Astrocyte of the cerebellum (primary cell): ENCODE results near the gene NMUR1.

ENCODE experiments used
- DNase-seq: peaks from one replicate; pipeline ENCODE4 v3.0.0-alpha.2; 2011; ENCODE audit warnings: low read depth
- H3K4me3 ChIP-seq: 2 replicates; pipeline ENCODE4 v1.5.1; 2011; ENCODE audit warnings: mild to moderate bottlenecking, low read depth, low read length, moderate library complexity
- in situ Hi-C: cut with HindIII; loops from 2 replicates; pipeline ENCODE4 v1.10.0; 2017; ENCODE audit warnings: low sequenced_read_pairs
- TF ChIP-seq, protein P1 (sequence below): IDR thresholded peaks from 2 replicates; pipeline ENCODE4 v1.5.1; 2012; ENCODE audit warnings: low read length, low read depth, moderate library complexity, mild to moderate bottlenecking; ENCODE audit errors: missing control alignments

Gene NMUR1

DNA sequence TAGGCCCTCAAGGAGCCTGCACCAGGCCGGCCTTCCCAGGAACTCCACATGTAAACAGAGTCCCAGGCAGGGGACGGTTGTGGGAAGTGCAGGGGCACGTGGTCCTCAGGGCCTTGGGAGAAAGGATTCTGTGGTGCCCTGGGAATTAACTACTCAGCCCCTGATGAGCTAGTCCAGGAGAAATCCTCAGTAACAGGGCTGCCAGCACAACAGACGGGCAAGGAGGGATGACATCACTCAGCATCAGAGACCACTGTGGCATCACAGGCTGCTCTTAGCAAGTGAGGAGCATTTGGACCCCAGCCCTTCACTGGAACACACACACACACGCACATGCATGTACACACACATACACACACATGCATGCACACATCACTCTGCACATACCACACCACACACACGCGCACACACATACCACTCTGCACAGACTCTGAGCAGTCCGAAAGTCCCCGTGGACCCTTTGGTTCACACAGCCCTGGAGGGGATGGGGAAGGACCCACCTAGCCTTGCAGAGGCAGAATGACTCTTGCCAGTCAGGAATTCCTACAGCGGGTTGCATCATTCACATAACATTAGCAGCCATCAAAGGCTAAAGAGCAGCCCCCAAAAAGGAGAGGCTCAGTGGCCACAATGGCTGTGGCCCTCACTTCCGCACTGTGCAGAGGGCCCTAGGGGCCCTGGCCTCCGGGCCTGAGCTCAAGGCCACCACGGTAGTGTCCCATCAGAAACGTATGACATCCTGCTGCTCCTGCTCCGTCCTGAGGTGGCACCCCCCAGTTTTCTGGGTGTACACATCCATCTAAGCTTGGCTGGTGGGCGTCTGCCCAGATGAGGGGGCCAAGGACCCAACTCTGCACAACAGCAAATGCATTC is 1.9 kb upstream of the NMUR1 start:
- TF ChIP-seq, protein P1, sequence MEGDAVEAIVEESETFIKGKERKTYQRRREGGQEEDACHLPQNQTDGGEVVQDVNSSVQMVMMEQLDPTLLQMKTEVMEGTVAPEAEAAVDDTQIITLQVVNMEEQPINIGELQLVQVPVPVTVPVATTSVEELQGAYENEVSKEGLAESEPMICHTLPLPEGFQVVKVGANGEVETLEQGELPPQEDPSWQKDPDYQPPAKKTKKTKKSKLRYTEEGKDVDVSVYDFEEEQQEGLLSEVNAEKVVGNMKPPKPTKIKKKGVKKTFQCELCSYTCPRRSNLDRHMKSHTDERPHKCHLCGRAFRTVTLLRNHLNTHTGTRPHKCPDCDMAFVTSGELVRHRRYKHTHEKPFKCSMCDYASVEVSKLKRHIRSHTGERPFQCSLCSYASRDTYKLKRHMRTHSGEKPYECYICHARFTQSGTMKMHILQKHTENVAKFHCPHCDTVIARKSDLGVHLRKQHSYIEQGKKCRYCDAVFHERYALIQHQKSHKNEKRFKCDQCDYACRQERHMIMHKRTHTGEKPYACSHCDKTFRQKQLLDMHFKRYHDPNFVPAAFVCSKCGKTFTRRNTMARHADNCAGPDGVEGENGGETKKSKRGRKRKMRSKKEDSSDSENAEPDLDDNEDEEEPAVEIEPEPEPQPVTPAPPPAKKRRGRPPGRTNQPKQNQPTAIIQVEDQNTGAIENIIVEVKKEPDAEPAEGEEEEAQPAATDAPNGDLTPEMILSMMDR: no peak

DNA sequence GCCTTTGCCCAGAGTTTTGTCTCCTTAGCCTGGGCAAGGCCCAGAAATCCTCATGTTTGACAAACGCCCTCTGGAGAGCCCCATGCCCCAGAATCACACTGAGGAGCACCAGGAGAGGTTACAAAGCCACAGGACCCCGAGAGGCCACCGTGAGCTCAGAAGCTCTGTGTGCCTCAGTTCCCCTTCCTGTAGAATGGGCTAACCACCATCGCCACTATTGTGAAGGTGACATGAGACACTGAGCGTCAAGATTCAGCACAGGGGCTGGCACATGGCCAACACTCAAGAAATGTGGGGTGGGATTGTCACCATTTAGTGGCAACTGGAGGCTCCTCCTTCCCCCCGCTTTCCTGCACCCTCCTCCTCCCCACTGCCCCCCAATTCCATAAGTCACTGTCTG is 1.2 kb upstream of the NMUR1 start:
- in situ Hi-C loops: no loop called here
- DNase-seq: no peak
- TF ChIP-seq, protein P1: no peak
- no peak overlapping the region for H3K4me3 ChIP-seq

More for the DNA sequence above, 1.9 kb upstream of the NMUR1 start:
- H3K4me3 ChIP-seq: no peak overlapping the region
- DNase-seq: no peak
- in situ Hi-C loops: no loop called here

DNA sequence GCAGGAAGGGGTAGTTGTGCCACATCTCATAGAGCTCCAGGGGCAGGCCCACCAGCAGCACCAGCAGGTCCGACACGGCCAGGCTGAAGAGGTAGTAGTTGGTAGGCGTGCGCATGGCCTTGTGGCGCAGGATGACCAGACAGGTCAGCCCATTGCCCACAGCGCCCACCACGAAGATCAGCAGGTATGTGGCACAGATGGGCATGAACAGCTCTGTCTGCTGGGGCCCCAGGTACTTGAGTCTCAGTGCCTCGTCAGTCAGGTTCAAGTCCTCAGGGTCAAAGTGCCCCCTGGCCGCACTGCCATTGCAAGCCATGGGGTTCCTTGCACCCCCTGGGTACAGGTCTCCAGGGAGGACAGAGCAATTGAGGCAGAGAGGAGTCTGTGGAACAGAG is 1.6 kb downstream of the NMUR1 start:
- in situ Hi-C loops: no loop called here
- no peak for DNase-seq
- H3K4me3 ChIP-seq: no peak overlapping the region
- TF ChIP-seq, protein P1: no peak

DNA sequence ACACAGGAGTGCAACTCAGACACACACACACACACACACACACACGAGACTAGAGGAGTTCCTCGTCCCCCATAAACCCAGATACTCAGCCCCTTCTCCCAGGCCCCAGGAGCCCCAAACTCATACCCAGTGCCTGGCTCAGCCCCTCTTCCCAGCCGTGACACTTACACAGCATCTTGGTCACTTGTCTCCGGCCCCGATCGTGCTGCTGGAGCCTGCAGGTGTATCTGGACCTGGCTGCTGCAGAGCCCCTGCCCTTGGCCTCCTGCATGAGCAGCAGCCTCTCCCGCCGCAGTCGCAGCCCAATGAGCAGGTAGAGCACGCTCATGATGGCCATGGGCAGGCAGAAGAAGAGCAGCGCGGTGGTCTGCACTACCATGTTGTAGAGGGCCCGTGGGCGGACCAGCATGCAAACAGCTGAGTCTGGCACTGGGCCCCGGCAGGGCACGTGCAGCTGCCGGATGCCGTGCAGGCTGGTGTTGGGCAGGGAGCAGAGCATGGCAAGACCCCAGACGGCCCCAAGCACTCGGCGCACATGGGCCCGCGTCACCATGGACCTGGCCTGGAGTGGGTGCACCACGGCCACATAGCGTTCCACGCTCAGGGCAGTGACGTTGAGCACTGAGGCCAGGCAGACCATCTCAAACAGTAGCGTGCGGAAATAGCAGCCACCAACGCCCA is 2.1 kb downstream of the NMUR1 start:
- no peak overlapping the region for H3K4me3 ChIP-seq
- DNase-seq: no peak
- in situ Hi-C loops: no loop called here
- TF ChIP-seq, protein P1: no peak

DNA sequence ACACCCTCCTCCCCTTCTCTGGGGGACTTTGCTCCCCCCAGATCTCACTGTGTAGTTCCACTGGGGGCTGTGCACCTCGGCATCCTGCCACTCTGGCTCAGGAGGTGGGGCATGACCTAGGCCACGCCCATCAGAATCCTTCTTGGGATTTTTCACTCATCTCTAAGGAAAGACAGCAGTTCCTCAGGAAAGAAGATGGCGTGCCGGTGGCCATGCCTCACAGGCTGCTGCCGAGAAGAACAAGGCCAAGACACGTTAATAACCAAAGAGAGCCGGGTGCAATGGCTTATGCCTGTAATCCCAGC is 3.2 kb downstream of the NMUR1 start:
- TF ChIP-seq, protein P1: no peak
- H3K4me3 ChIP-seq: no peak overlapping the region
- DNase-seq: no peak
- in situ Hi-C loops: no loop called here

DNA sequence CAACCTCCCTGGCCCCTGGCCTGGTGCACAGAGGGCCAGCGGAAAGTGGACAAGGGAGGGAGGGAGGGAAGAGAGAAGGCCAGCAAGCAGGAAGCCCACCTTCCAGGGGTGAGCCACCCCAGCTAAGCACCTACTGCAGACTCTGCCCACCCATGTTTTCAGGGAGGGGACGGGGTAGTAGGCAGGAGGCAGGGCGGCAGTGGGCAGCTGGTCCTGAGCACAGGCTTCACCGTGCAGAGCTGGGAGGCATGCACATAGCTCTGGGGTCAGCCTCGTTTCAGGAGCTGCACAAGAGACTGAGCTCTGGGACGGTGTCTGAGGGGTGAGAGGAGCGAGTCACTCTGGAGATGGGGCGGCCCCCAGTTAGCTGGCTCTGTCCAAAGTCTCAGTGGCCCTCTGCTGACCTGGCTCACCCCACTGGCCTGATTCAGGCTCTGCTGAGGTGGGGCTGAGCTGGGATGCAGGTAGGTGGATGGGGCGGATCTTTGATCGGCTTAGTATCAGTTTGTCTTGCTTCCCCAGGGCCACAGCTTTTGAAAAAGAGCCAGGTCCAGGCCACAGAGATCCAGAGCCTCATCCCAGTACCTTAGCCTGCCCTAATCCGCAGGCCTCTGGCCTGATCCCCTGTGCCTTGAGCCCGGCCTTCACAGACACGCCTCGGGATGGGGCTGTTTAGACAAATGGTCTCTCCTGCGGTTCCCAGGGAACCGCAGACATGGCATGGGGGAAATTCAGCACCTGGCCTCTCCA is 3.7 kb downstream of the NMUR1 start:
- TF ChIP-seq, protein P1: no peak
- in situ Hi-C loops: no loop called here

More for the DNA sequence above, 3.7 kb downstream of the NMUR1 start:
- DNase-seq: no peak
- H3K4me3 ChIP-seq: no peak overlapping the region
